Adipocyte (in vitro differentiated cells): ENCODE measurements around the gene ZNF418.

Experiments used
- DNase-seq: peaks from one replicate; pipeline ENCODE4 v3.0.0-alpha.2; 2015; ENCODE audit warnings: low read depth
- H3K27me3 ChIP-seq: replicated peaks from 2 replicates; pipeline ENCODE4 v1.7.0; 2013; ENCODE audit warnings: mild to moderate bottlenecking, low read length, moderate library complexity; ENCODE audit not compliant: control insufficient read depth, insufficient read depth
- H3K36me3 ChIP-seq: 2 replicates; pipeline ENCODE4 v1.7.0; 2013; ENCODE audit warnings: low read length, mild to moderate bottlenecking, moderate library complexity; ENCODE audit not compliant: control insufficient read depth, insufficient read depth, severe bottlenecking
- H3K4me1 ChIP-seq: 2 replicates; pipeline ENCODE4 v1.7.0; 2013; ENCODE audit warnings: mild to moderate bottlenecking, low read length, moderate library complexity; ENCODE audit not compliant: control insufficient read depth, insufficient read depth
- H3K4me3 ChIP-seq: 2 replicates; pipeline ENCODE4 v1.7.0; 2013; ENCODE audit warnings: mild to moderate bottlenecking, low read length, moderate library complexity
- H3K9ac ChIP-seq: 2 replicates; pipeline ENCODE4 v1.7.0; 2013; ENCODE audit warnings: mild to moderate bottlenecking, low read length, moderate library complexity
- H3K9me3 ChIP-seq: 2 replicates; pipeline ENCODE4 v1.7.0; 2013; ENCODE audit warnings: mild to moderate bottlenecking, low read length, moderate library complexity; ENCODE audit not compliant: control insufficient read depth

Gene ZNF418

DNA sequence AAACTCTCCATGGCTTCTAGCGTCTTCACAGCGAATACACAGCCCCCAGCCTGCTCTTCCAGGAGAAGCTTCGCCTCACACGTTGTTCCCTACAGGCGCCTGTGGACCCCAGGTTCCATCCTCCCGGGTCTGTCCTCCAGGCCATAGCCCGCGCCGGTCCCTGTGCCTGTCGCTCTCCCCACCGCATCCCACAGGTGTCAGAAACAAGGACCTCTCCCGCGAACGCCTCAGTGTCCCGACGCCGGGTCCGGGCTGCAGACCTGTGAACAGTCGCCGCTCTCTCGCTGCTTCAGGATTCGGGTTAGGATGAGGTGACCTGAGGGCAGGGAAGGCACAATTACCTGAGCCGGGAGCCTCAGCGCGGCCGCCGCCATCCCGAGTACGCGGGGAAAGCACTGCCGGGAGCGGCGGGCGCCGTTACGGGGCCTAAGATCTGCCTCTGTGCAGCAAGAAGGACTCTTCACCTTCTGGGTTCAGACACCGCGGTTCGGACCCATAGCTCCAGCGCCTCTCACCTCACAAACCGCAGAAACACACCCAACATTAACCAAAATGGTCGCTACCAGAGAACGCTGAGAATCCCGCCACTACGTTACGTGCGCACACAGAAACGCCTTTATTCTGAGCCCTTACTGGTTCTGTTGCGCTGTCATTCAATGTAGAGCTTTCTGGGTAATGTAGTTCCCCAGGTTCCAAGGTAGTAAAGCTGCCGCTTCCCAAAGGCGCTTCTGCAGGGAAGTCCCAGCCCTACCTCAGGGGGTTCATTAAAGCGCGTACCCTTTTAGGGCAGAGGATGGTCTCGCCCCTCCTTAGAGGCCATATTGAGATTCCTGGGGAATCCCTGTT lies at the start of gene ZNF418:
Gene ZNF418 (minus strand): TSS at position 583 of the 846 bp plus-strand sequence. CDS start 1,580 bp downstream, outside the sequence.
- peaks cover 21% of the 10 kb centered on the region for H3K36me3 ChIP-seq
- H3K4me3 ChIP-seq, result peak within 1 kb of the TSS; percentile 87
- peaks cover 4% of the 10 kb centered on the region for H3K4me1 ChIP-seq
- peak within 1 kb of the TSS; percentile 85 for H3K9ac ChIP-seq
- no peaks in the 10 kb centered on the region for H3K27me3 ChIP-seq
- DNase-seq, result peak; percentile 80
- no peaks in the 10 kb centered on the region for H3K9me3 ChIP-seq

DNA sequence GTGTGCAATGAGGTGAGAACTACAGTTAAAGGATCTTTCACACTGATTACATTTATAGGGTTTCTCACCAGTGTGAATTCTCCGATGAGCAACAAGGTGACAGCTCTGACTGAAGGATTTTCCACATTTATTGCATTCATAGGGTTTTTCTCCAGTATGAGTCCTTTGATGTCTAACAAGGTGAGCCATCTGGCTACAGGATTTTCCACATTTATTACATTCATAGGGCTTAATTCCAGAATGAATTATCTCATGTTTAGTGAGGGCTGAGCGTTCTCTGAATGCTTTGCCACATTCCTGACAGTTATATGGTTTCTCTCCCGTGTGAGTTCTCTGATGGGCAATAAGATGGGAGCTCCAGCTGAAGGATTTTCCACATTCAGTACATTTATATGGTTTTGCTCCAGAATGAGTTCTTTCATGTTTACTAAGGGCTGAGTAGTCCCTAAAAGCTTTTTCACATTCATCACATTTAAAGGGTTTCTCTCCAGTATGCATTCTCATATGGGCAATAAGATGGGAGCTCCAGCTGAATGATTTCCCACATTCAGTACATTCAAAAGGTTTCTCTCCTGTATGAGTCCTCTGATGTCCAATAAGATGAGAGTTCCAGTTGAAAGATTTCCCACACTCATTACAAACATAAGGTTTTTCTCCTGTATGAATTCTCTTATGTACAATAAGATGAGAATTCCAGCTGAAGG lies 43.5 kb upstream of the ZNF418 start:
- Histone ChIP-seq H3K4me1 (no peaks in the 10 kb centered on the region), H3K9ac (no peak overlapping the region), H3K27me3 (no peaks in the 10 kb centered on the region), H3K9me3 (peaks cover 100% of the 10 kb centered on the region), H3K4me3 (peak overlapping the region; percentile 70), H3K36me3 (peaks cover 100% of the 10 kb centered on the region)
- no peak for DNase-seq

DNA sequence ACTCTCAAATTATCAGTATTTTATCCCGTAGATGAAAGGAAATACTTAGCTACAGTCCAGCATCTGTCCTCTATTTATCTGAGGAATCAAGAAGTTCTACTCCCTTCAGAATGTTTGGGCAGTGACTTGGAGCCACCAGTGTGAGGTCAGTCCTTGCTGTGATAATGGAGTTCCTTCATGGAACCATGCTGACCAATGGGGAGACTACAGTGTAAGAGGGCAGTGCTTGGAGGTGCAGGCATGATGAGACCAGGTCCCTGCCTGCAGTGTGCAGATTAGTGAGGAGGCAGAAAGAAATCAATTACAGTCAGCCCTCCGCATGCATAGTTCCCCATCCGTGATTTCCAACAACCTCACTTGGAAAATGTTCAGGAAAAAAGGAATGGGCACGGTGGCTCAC lies 39.2 kb upstream of the ZNF418 start, which contains the start of gene C19orf18:
Gene C19orf18 (minus strand): TSS at position 101 of the 400 bp plus-strand sequence. CDS start 102 bp downstream, outside the sequence.
- H3K4me1 ChIP-seq, result no peaks in the 10 kb centered on the region
- H3K36me3 ChIP-seq, result peaks cover 82% of the 10 kb centered on the region
- H3K27me3 ChIP-seq, result no peaks in the 10 kb centered on the region
- H3K4me3 ChIP-seq, result peak within 1 kb of the TSS; percentile 70
- H3K9ac ChIP-seq, result no peak within 1 kb of the TSS
- H3K9me3 ChIP-seq, result peaks cover 99% of the 10 kb centered on the region
- no peak for DNase-seq

DNA sequence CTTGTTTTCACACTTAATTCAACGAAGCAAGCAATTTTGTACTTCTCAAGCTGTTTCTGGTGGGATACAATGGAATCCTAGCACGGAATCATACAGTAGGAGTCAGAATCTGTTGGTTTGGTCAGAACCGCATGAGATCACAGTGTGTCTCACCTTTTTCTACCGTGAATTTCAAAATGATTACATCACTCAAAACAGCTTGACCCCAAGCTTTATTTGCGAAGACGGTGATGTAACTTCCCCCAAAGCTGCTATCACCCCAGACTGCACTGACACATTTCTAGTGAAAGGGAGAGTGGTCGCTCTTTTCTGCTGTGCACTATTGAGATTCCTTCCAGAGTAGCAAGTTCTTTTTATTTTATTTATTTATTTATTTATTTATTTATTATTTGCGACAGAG lies 29.6 kb upstream of the ZNF418 start:
- H3K9ac ChIP-seq, result no peak overlapping the region
- H3K27me3 ChIP-seq, result no peaks in the 10 kb centered on the region
- peak overlapping the region; percentile 19 for H3K4me3 ChIP-seq
- H3K9me3 ChIP-seq, result peaks cover 86% of the 10 kb centered on the region
- H3K36me3 ChIP-seq, result peaks cover 68% of the 10 kb centered on the region
- no peaks in the 10 kb centered on the region for H3K4me1 ChIP-seq
- DNase-seq, result no peak

DNA sequence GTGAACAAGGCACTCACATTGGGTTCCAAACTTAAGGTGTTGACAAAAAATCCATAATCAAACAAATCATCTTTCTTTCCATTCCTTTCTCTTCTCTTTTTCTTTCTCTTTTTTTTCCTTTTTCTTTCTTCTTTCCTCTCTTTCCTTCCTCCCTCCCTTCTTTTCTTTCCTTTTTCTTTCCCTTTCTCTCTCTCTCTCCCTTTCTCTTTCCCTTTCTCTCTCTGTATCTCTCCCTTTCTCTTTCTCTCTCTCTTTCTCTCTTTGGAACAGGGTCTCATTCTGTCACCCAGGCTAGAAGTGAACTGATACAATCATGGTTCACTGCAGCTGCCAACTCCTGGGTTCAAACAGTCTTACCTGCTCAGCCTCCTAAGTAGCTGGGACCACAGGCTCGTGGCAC lies 26.6 kb upstream of the ZNF418 start:
- Histone ChIP-seq H3K4me1 (no peaks in the 10 kb centered on the region), H3K9ac (no peak overlapping the region), H3K4me3 (no peak overlapping the region), H3K36me3 (peaks cover 57% of the 10 kb centered on the region), H3K27me3 (no peaks in the 10 kb centered on the region), H3K9me3 (peaks cover 82% of the 10 kb centered on the region)
- DNase-seq, result no peak

DNA sequence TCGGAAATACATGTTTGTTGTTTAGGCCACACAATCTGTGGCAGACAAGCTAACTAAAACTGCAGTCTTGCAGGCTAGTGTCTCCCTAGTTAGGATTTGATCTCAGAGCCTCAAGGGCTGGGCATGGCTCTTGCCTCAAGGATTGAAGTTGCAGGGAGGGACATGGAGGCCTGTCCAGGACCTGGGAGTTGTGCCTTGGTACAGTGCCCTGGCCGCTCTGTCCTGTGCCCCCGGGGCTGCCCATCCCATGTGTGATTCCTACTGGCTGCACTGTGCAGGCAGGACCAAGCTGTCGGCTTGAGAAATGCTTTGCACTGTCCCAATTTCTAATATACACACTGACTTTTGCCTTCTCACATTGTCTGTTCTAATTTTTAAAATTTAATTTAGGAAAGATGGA lies 19.8 kb upstream of the ZNF418 start:
- DNase-seq, result no peak
- Histone ChIP-seq H3K4me3 (no peak overlapping the region), H3K9ac (no peak overlapping the region), H3K27me3 (no peaks in the 10 kb centered on the region), H3K36me3 (peaks cover 12% of the 10 kb centered on the region), H3K4me1 (no peaks in the 10 kb centered on the region), H3K9me3 (peaks cover 28% of the 10 kb centered on the region)

DNA sequence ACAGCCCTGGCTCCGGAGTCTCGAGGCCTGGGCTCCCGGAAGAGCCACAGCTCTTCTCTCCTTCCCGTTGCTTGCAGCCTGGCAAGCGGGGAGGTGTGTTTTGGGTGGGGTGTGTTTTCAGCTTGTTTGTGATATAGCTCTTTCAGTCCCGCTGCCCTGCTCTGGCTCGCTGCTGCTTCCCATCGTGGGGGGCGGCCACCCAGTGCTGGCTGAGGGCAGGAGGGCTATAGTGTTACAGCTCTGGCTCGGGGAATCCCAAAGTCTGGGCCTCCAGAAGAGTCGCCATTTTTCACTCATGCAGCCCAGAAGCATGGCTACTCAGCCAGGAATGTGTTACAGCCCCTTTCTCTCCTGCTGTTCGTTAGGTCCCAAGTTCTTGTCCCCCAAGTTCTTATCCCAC lies 14.5 kb upstream of the ZNF418 start:
- no peak for DNase-seq
- Histone ChIP-seq H3K4me3 (no peak overlapping the region), H3K27me3 (no peaks in the 10 kb centered on the region), H3K9ac (no peak overlapping the region), H3K9me3 (peaks cover 4% of the 10 kb centered on the region), H3K36me3 (no peaks in the 10 kb centered on the region), H3K4me1 (peaks cover 13% of the 10 kb centered on the region)

DNA sequence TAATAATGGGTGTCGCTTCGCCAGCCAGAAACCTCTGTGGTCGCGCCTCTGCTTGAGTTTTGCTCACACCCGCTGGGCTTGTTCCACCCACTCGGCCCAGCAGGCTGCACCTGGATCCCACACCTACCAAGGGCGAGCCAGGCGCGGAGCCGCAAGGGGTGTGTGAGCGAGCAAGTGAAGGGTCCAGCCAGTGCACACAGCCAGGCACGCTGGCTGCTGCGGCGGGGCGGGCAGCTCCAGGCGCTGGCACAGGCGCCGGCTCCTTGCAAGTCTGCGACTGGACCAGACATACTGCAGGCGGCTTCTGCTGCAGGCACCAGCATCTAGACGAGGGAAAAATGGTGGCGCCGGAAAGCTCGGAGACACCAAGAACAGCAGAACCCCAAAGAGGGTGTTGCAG lies 14.1 kb upstream of the ZNF418 start:
- H3K4me1 ChIP-seq, result peaks cover 13% of the 10 kb centered on the region
- peaks cover 4% of the 10 kb centered on the region for H3K9me3 ChIP-seq
- H3K36me3 ChIP-seq, result no peaks in the 10 kb centered on the region
- no peaks in the 10 kb centered on the region for H3K27me3 ChIP-seq
- H3K4me3 ChIP-seq, result no peak overlapping the region
- no peak for DNase-seq
- H3K9ac ChIP-seq, result no peak overlapping the region

DNA sequence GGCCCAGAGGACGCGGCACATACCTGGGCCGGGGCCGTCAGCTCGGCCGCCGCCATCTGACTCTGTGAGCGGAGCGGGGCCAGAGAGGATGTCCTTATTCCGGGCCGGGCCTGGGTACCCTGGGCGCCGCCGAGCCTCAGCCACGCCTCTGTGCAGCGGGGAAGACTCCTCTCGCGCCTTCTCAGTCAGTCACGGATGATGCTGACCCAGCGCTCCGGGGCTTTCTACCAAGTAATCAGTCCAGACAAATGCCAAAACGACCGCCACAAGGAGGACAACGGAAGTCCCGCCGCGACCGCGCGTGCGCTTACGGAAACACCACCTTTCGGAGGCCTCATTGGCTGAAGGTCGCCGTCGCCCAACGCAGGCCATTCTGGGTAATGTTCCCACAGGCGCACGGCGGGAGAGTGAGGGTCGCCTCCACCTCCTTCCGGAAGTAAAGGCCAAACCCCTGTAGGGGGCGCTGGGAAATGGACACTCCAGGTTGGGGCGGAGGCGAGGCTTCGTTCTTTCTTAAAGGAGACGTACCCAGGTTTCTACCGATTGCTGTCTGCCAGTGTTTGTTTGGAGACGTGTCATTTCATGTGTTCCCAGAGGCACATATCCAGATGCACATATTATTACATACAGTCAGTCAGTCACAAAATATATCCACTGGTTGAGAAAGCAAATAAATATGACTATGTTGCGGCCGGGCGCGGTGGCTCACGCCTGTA lies 12.4 kb upstream of the ZNF418 start, which contains the start of gene ZNF256:
Gene ZNF256 (minus strand): TSS at position 288 of the 716 bp plus-strand sequence. CDS start 232 bp downstream, at position 56.
- Histone ChIP-seq H3K4me1 (peaks cover 13% of the 10 kb centered on the region), H3K27me3 (no peaks in the 10 kb centered on the region), H3K4me3 (peak within 1 kb of the TSS; percentile 88), H3K36me3 (peaks cover 12% of the 10 kb centered on the region), H3K9ac (peak within 1 kb of the TSS; percentile 92), H3K9me3 (peaks cover 2% of the 10 kb centered on the region)
- peak; percentile 97 for DNase-seq

DNA sequence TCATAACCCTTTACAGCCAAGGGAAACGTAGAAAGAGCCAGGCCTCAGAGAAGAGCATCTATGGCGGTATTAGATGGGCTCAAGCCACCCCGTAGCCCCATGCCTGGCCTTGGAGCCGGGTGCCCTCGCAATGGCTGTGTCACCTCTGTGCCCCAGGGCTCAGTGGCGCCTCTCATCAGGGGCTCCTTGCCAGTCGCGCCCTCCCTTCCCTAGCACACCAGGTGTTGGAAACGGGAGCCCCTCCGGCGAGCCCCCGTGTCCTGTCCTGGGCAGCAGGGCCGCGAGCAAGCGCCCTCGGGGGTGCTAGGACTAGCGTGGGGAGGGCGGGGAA lies 11.9 kb upstream of the ZNF418 start:
- Histone ChIP-seq H3K4me3 (peak overlapping the region; percentile 88), H3K9me3 (peaks cover 8% of the 10 kb centered on the region), H3K36me3 (peaks cover 17% of the 10 kb centered on the region), H3K27me3 (no peaks in the 10 kb centered on the region), H3K9ac (peak overlapping the region; percentile 92), H3K4me1 (peaks cover 13% of the 10 kb centered on the region)
- DNase-seq, result no peak

DNA sequence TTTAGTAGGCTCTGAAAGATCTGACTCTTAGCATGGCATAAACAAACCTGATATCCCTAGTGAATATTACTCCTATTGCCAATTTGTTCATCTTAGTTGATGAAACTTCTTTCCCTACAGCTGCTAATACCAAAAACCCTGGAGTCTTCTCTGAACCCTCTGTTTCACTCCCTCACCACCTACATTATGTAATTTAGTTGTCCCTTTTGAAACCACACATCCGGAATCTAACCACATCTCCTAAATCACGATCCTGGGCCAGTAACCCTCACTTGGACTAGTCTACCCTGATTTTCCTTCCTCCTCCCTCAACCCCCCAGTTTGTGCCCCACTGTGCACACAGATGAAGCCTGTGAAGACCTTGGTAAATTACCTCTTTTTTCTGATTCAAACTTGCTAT lies 11.1 kb upstream of the ZNF418 start:
- Histone ChIP-seq H3K9ac (no peak overlapping the region), H3K4me1 (peaks cover 13% of the 10 kb centered on the region), H3K4me3 (peak overlapping the region; percentile 88), H3K27me3 (no peaks in the 10 kb centered on the region), H3K36me3 (peaks cover 24% of the 10 kb centered on the region), H3K9me3 (peaks cover 15% of the 10 kb centered on the region)
- DNase-seq, result no peak
